CD4-positive, alpha-beta T cell treated with Interleukin-6 for 4 hours (primary cell): ENCODE measurements around the gene SYT3.
"Not testable (repeated sequence)": the region's sequence is repeated elsewhere in the genome, so short reads cannot be mapped to it uniquely, and the experiment has no call there.

Experiments
- DNase-seq: peaks from one replicate; pipeline ENCODE4 v3.0.0-alpha.2; 2020; ENCODE audit warnings: mixed read lengths

SYT3 gene

GRCh38 chr19:50602496-50602895 is 37.2 kb downstream of the SYT3 start:
- DNase-seq, result no peak

DNA sequence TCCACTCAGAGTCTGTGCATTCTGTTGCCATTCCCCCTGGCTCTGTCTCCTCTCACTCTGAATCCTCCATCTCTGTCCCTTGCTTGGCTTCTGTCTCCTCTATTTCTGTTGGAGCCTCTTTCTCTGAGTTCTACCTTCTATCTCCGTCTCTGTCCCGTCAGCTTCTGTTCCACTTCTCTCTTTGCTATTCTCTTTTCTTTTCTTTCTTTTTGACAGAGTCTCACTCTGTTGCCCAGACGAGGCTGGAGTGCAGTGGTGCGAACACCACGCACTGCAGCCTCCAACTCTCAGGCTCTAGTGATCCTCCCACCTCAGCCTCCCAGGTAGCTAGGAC is 37.6 kb downstream of the SYT3 start:
- no peak for DNase-seq

GRCh38 chr19:50601407-50602088 is 38.1 kb downstream of the SYT3 start:
- no peak for DNase-seq

DNA sequence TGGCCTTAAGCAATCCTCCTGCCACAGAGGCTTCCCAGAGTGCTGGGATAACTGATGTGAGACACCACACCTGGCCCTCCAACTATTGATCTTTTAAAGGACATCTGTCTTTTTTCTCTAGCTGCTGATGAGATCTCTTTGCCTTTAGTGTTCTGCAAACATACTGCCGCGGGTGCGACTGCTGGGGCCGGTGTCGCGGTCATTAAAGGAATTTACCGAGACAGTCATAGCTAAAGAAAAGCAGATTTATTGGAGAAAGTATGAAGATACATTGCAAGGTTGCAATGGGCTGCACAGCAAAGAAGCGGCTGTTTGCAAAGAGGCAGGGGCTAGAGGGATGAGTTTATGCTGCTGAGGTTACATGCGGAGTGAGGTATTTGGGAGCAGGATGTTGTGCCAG is 40.3 kb downstream of the SYT3 start:
- no peak for DNase-seq

DNA sequence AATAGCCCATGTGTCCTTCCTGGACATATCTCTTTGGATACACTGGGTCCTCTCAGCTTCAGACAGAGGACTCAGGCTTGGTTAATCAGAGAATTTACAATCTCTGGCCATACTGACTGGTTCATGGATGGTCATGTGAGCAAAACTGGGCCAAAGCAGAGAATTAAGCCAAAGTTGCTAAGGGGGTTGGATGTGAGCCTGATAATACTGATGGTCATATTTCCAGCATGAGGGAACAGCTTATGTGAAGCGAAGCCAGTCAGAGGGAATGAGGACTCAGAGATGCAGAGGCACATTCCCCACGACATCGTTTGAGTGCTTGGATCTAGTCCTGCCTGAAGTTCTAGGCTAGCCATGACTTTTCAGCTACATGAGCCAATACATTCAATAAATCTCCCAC is 49.5 kb downstream of the SYT3 start:
- no peak for DNase-seq

- not testable (repeated sequence) for DNase-seq
These were observed 57.7 kb downstream of the SYT3 start for GRCh38 chr19:50581795-50582660.

- no peak for DNase-seq
These were observed 58.6 kb downstream of the SYT3 start for GRCh38 chr19:50580970-50581634.

GRCh38 chr19:50580240-50580639 is 59.4 kb downstream of the SYT3 start:
- no peak for DNase-seq

DNA sequence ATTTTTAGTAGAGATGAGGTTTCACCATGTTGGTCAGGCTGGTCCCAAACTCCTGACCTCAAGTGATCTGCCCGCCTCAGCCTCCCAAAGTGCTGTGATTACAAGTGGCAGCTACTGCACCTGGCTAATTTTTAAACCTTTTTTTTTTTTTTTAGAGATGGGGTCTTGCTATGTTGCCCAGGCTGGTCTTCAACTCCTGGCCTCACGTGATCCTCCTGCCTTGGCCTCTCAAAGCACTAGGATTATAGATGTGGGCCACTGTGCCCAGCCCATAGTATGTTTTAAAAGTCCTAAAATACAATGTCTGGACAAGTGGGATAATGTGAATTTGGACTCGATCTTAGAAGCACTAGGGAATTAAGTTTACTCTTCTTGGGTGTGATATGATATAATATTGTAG is 62.9 kb downstream of the SYT3 start:
- not testable (repeated sequence) for DNase-seq

DNA sequence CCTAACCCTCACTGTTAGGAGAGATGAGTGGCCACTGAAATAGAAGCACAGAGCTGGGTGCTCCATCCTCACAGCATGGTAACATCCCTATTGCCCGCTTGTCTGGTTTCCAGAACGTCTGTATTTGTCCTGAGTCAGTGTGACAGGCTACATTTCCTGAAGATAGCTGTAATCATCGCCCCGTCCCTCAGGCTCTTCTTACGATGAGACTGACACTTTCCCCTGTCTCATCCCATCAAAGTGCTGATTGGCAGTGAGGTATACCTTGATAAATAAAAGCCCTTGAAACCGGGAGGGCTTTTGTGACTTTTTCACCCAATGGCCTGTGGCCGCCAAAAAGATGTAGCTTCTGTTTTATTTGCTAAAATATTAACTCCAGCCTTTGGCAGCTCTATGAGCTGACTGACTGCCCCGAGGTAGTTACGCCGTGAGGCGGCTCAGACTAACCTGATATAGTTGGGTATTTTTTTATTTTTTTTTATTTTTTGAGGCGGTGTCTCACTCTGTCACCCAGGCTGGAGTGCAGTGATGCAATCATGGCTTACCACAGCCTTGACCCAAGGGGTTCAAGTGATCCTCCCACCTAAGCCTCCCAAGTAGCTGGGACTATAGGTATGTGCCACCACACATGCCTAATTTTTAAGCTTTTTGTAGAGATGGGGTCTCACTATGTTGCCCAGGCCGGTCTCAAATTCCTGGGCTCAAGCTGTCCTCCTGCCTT is 65.8 kb downstream of the SYT3 start:
- DNase-seq, result no peak
